H1 (cell line): ENCODE results near the gene EPSTI1. TPM values are rescaled to one million over a fixed set of nuclear protein-coding genes. Genes with fewer than 3 reads are reported as not detected.

Experiments
- ATF3 ChIP-seq: IDR thresholded peaks from 2 replicates; pipeline ENCODE4 v1.6.1; 2011; ENCODE audit warnings: low read depth, mild to moderate bottlenecking, low read length; ENCODE audit not compliant: insufficient read depth
- BRCA1 ChIP-seq: IDR thresholded peaks from 2 replicates; pipeline ENCODE4 v1.6.1; 2012; ENCODE audit warnings: low read depth, low read length, improper control_type of control experiment
- MAFK ChIP-seq: IDR thresholded peaks from 2 replicates; pipeline ENCODE4 v1.6.1; 2012; ENCODE audit warnings: low read depth, mild to moderate bottlenecking, improper control_type of control experiment, low read length
- NRF1 ChIP-seq: IDR thresholded peaks from 2 replicates; pipeline ENCODE4 v1.6.1; 2011; ENCODE audit warnings: mild to moderate bottlenecking, low read depth, low read length, improper control_type of control experiment
- PHF8 ChIP-seq: fragments of 200-600 bp; sonication (generic); conservative IDR thresholded peaks from 2 replicates; pipeline ENCODE4 v1.7.1; 2012; ENCODE audit warnings: low read depth, mild to moderate bottlenecking, inconsistent platforms, low read length, moderate library complexity
- SIX5 ChIP-seq: IDR thresholded peaks from 2 replicates; pipeline ENCODE4 v1.6.1; 2011; ENCODE audit warnings: mild to moderate bottlenecking, low read depth, low read length
- polyA plus RNA-seq, 7 experiments: library from polyadenylated mRNA; depleted of rRNA in 3 of 7; stranded (reverse) in 5 of 7; unstranded in 2 of 7; fragments of >200 nt in 5 of 7; fragments of 200-250 nt in 2 of 7; gene quantifications; 1 replicate in 5 of 7; 2 replicates in 1 of 7; 4 replicates in 1 of 7; pipeline versions ENCODE4 v1.2.1 to v1.2.3, GENCODE V29; 2011 to 2013; ENCODE audit warnings: missing spikeins in 2 of 7, mixed read lengths in 2 of 7
- total RNA-seq: library from RNA; stranded (reverse); fragmentation: NEBNext Ultra II Directional; extraction: Animal tissue kit (Norgen Biotek cat#: 25700); gene quantifications from 2 replicates; pipeline ENCODE4 v1.2.1, GENCODE V29; 2021

Gene EPSTI1
- total and polyA plus RNA-seq, 2 of the 8 experiments (the other 6 are each of a cell fraction or from before 2014, with no cell fraction given), result 0.23 to 0.37 TPM

- TF ChIP-seq NRF1, result no peak
- TF ChIP-seq SIX5, result no peak
- TF ChIP-seq PHF8, result no peak
- TF ChIP-seq MAFK, result no peak
- TF ChIP-seq BRCA1, result no peak
- TF ChIP-seq ATF3, result no peak
Measured at GRCh38 chr13:42883142-42883541, 108.9 kb downstream of the EPSTI1 start (continued).
